HG03354 (cell line): Measurements from ENCODE around the gene EFNA5.
"Not testable (repeated sequence)": the region's sequence is repeated elsewhere in the genome, so short reads cannot be mapped to it uniquely, and the experiment has no call there.

Source experiments
- ATAC-seq: cut with Tn5 transposase; IDR thresholded peaks from one replicate; pipeline ENCODE4 v1.9.1; 2021; ENCODE audit warnings: mild to moderate bottlenecking; ENCODE audit not compliant: unreplicated experiment, poor library complexity, severe bottlenecking

The EFNA5 gene

DNA sequence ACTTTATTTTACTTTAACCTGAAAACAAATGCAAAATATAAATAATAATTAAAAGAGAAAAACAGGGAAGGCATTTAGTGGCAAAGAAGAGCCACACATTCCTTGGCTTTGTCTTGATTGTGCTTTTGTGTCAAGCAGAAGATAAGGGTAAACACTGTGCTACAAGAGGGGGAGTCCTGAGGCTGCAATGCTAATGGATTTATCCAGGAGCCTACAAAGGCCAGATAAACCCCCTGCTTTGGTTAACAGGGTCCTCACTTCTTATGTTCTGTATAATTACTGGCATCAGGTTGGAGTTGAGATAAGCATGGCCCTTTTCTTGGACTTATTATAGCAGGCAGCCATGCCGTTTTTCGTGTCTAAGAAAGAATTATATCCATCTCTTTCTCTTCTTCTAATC is 302.8 kb downstream of the EFNA5 start:
- no peak for ATAC-seq

DNA sequence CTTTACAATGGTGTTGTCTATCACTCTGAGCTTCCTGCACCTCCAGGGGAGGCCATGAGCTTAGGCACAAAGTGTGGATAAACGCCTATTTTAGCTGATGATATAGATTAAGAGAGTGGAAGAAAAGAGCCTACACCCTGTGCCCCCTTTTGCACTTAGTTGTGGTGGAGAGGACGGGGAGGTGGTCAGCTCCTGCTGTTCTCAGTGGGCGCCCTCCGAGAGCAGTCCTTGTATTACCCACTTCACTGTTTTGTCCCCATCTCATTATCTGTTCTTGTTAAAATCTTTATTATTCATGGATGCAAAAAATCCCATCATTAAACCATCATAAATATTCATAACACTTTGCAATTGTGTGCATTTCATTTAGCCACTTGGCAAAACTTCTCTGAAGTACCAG is 303.3 kb downstream of the EFNA5 start:
- ATAC-seq: no peak

DNA sequence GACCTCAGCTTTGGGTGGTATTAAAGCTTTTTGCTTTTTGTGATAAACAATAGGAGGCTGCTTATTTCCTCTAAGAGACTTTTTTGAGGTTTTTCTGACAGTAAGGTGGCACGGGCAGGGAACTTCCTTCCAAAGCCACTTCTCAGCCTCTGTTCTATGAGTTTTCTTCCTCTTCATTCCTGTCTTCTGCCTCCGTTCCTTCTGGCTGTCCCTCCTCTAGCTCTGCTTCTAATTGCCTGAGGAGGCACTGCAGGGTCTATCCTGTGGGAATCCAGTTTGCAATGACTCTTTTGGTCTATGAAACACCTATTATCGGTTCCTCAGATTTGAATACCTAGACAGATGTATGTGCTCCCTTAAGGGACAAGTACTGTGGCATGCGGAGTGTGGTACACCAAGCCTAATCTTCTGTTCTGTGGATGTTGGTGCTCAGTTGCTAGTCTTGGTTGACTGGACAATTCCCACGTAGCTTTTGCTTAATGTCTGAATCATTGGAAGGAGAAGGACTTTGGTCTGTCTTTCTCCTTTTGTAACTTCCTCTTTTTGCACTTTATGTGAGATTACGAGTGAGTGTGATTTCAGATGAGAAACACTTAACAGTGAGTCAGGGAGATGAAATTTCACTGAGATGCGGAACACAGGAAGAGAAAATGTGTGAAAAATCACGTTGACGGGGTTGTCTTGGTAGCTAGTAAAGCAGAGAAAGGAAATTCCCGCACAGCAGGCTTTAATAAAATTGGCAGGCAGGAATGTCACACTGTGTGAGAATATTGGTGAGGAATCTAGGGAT is 305.2 kb downstream of the EFNA5 start:
- ATAC-seq: peak; percentile 52

DNA sequence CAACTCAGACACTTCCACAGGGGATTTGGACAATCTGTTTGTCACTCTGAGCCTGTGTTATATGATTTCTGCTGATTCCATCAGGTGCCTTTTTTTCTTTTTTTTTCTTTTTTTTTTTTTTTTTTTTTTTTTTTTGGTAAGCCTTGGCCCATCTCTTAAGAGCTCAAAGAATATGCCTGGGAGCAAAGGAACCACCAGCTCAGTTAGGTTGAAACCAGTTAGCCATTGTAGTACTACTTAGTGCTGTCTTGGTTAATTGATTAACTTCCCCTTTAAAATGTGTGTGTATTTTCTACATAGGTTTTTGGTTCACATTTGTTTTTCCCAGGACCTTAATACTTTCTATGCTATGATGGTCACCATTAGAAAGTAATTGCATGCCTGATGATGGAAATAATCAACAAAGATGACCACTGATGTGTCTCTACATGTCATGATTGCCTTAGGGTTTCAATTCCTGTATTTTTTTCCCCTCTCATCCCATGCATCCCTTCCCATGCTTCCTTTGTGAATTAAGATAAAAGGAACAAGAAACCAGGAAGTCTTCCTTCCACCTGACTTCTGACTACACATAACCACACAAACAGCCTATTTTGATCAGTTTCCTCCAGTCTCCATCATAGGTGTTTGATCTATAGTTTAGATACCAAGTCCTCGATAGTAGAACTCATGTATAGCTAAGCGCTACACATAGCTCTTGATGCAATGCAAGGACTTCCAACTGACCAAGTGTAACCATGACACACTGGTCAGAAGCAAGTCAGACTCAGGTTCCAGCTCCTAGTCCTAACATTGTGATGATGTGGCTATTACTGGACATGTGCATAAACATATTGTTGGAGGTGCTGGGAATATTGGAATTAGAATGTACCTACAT is 306.1 kb downstream of the EFNA5 start:
- ATAC-seq: peak; percentile 52

DNA sequence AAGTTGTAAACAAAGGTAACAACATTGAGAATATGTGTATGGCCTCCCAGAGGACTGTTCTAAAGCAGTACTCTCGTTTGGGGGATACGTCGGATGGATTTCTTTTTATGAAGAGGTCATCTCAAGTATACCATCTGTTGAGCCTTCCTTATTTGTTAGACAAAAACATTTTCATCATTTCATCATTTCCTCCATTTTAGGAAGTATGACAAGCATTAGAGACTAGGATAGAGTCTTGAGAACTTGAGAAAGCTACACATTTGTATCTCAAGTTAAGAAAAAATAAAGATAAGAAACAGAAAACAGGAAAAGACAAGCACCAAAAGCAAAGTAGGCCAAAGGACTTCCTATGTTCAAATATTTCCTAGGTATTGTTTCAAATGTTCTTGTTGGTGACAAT is 307.0 kb downstream of the EFNA5 start:
- no peak for ATAC-seq

DNA sequence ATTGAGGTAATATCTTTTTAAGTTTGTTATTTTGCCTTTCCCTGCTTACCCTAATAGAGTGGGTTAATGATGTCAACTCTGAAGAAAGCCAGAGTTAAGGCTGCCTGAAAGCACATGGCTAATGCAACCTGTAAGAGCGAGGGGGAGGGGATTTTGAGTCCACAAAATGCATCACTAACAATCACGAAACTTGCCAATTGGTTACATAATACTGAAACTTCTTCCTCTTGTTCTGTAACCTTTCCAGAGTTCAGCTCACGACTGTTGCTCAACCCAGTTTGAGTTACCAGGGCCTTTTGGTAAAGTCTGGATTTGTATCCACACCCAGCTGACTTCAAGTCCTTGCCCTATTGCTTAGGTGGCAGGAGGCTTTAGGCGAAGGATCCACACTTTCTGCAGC is 308.8 kb downstream of the EFNA5 start:
- no peak for ATAC-seq

DNA sequence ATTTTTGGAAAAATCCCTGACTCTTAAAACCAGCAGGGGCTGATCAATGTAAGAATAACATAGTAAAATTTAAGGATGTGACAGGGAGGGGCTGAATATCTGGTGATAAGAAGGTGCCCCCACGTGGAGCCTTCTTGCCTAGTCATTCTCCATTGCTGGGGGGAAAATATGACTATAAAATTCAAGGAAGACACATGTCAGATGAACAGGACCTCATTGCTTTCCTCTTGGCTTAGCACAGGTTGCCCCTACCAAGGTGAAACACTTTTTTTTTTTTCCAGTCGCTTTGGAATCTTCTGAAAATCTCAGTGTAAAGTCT is 310.9 kb downstream of the EFNA5 start:
- no peak for ATAC-seq

DNA sequence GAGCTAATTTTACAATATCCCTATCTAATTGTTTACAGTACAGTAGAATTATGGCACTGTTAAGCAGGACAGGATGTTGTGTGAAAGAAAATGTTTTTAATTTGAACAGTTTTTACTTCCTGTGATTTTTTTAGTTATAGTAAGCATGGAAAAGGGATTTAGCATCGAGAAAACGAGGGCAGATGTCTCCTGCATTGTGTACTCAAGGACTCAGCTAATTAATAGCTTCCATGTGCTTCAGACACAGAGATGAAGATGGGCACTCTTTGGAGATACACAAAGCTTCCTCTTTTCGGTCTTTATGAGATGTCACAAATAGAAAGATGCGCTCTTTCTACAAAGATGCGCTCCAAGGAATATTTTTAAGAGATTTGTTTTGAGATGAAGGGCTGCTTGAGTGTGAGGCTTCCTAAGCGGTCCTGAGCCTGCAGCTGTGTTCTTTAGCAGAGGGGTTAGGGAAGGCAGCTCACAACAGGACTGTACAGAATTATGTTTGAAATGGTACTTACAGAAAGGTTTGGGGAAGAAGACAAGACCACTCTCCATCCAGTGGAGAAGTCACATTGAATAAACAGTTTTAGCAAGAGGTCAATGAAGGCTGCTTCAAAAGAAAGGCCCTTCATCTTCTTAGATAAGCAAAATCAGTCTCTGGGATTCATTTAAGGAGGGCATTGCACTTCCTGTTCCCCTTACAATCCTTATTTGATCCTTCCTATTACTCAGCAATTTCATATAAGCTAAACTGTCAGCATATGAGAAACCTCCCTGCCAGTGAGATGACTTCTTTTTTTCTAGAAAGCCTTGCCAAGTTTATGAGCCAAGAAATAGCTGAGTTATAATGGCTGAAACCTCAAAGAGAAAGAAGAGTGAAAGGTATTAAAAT is 311.5 kb downstream of the EFNA5 start:
- no peak for ATAC-seq

DNA sequence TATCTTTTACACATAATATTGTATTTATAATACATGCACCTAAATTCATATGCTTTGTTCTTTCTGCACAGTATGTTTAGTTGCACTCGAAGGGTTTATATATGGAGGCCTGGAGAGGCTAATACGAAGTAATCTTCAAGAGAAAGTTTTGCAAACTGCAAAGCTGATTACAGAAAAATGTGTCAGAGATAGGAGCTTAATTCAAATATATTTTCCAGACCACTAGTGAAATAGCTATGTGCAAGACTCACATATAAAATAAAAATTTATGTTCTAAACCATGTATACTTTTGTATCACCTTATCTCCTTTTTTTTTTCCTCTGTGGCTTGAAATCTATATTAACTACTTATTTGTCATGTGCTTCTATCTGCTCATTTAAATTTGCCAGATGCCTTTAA is 313.8 kb downstream of the EFNA5 start:
- no peak for ATAC-seq

DNA sequence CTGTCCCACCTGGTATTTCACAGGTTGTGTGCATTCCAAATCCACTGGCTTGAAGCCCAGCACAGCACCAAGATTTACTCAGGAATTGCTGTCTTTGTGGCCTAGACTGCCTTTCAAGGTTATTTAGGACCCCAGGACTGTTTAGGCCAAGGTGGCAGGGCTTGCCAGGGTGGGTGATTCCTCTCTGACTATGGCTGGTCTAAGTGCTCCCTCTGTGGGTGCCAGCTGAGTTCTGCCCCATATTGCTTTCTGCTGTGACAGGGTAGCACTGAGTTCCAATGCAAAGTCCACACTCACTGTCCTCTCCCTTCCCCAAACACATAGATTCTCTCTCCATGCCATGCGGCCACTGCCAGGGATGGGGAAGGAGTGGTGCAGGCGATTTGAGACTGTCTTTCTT is 318.2 kb downstream of the EFNA5 start:
- ATAC-seq: no peak

DNA sequence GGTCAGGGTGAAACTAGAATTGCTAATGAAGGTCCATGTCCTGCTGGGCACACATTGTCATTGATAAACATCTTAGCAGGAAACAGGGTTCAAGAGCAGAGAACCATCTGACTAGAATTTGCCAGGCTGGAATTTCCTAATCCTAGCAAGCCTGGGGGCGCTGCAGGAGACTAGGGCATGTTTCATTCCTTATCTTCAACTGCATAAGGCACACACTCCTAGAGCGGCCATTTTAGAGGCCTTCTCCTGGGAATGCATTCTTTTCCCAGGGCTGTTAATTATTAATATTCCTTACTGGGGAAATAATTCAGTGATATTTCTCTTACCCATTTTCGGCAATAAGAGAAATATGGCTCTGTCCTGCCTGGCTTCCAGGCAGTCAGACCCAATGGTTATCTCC is 324.2 kb downstream of the EFNA5 start:
- ATAC-seq: not testable (repeated sequence)

DNA sequence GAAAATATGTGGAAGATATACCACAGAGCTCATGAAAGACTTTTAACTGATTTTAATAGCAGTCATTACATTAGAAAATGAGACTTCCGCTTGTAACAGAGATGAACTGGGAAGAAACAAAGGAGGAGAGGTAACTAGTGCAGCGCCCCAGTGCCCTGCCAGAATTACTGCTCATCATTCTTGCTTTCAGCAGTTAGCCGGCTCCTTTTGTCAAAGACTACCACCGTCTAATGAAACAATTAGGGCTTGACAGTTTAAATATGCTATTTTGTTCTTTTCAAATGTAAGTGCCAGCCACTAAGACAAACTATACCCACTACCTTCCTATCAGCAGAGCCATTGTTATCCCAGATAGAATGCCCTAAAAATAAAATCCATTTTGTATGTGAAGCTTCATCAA is 328.4 kb downstream of the EFNA5 start:
- no peak for ATAC-seq

DNA sequence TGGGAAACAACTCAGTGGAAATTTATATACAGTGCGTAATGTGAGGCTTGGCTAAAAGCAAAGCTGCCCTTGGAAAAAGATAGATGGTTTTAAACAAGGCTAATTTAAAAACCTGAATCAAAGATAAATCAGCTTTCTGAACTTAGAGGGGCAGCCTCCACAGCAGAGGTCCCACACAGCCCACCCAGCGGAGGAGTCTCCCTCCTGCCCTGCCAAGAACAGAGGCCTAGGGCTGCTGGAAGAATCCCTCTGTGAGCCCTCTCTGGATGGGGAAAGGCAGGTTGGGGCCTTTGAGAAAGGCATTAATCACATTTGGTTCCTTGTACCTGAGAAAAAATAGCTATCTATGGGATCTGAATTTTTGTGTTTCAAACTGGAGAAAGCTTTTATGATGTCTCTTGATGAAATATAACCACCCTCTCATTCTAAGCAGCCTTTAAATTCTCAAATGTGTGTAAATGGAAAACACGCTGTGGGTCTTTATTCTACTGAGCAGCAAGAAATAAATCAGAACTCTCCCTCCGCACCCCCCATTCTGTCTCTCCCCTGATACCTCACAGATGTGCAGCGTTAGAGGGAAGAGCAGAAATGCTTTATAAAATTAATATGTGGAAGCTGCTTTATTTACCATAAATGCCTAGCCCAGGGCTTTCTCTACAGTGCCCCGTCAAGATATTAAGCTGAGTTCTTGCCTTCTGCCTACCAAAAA is 329.2 kb downstream of the EFNA5 start:
- no peak for ATAC-seq

DNA sequence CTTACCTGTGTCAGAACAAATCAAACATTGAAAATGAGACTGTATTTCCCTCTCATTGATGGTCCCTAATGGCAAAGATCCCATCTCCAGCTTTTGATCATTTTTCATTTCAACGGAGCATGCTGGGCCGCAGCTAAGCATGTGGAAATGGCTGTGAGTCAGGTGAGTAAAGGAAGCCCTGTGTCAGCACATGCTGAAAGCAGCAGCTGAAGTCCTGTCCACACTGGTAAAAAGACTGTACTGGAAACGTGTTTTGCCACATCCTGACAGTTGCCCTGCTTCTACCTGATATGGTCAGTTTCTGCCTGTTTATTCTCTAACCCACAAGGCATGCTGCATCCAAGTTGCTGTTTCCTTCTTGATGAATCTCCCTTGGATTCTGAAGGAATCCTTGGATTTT is 330.1 kb downstream of the EFNA5 start:
- no peak for ATAC-seq

DNA sequence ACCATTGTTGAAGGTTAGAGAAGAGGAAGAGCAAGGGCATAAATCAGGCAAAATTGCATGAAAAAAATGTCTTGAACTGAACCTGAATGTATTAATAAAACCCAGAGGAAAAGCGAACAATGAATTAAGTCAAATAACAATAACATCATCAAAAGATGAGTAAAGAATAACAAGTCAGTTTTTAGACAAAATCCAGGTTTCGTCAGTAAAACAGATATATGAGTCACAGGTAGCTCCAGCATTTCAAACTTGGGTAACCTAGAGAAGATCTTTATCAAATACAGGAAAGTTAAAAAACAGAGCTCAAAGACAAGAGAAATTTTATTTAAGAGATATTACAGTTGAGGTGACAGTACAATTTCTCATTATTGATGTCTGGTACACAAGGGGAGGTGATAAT is 332.4 kb downstream of the EFNA5 start:
- ATAC-seq: no peak

DNA sequence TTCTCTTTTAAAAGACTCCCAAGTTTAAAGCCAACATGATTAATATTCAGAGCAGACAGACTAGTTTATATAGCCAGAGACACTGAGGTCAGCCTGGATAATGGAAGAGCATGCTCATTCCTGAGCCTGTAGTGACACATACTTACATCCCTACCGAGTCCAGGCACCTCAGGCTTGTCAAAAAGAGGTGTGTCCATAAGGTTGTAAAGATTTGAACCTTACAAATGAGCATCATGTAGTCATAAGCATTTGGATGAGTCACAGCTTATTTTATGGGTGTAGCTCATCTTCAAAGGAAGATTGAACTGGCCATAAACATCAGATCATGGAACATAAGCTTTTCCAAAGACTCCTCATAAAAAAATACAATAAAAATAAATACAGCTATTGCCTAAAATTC is 333.5 kb downstream of the EFNA5 start:
- no peak for ATAC-seq

DNA sequence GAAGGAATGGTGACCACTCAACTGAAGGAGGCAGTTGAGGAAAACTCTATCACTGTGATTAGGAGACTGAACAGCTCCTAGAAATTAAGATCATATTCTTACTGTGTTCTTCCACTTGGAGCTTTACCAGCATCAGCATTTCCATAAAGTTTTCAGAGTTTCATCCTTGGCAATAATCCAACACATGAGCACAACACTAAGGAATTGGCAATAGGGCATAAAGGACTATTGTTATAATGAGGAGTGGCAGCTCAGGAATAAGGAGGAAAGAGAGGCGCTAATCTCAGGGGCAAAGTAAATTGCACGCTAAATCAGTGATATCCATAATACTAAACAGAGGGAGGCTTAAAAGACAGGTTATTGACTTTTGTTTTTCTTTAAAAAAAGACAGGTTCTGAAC is 338.9 kb downstream of the EFNA5 start:
- no peak for ATAC-seq

DNA sequence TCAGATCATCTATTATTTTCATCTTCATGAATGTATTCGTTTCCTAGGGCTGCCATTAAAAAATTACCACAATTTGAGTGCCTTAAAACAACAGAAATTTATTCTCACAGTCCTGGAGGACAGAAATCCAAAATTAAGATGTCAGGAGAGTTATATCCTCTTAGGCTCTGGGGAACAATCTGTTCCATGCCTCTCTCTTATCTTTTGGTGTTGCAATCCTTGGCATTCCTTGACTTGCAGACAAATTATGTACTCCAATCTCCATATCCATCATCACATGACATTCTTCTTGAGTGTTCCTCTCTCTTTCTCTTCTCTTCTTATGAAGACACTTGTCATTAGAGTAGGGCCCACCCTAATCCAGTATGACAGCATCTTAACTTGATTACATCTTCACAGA is 339.4 kb downstream of the EFNA5 start:
- ATAC-seq: no peak

DNA sequence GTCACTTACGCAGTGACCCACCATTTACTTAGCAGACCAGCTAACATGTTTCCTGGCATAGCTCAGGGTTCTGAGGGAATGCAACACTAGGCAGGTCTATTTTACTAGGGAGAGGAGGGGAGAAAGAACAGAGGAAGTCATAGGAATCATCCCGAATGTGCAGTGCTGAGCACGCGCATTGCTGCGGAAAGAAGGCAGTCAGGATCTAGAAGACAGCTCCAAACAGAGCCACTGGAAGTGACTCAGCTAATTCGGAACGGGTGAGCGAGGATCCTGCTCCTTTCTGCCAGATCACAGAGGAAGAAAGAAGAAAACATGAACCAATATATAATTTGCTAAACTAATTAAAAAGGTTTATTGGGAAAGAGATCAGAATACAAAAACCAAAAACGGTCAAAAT is 339.8 kb downstream of the EFNA5 start:
- ATAC-seq: no peak

DNA sequence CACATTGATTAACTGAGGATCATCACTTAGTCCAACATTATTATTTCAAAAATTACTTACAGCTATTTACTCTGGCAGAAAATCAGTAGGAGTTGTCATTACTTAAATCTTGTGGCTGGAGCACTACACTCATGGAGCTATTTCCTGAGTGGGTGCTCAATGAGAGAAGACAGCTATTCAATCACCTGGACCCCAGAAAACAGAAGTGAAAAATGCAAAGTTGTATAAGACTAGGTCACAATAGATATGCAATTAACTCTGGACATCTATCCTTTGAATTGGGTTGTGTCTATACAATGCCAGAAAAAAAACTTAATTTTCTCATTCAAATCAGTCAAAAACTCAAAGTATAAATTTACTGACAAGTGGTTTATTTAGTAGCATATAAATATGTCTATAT is 340.9 kb downstream of the EFNA5 start:
- peak; percentile 94 for ATAC-seq
